SK-N-MC (cell line): ENCODE measurements around the gene SF3A1.

Source experiments
- EZH2 ChIP-seq: fragments of 200-600 bp; sonication (generic); IDR thresholded peaks from one replicate; pipeline ENCODE4 v1.6.1; 2017; ENCODE audit warnings: antibody characterized with exemption
- POLR2AphosphoS5 ChIP-seq: IDR thresholded peaks from 2 replicates; pipeline ENCODE4 v1.6.1; 2012; ENCODE audit warnings: mild to moderate bottlenecking, low read depth, low read length, borderline replicate concordance

- TF ChIP-seq POLR2AphosphoS5 (no peak), EZH2 (no peak)
Measured at GRCh38 chr22:30347255-30347892, 9.3 kb downstream of the SF3A1 start.
